GM19043 (cell line): Measurements from ENCODE around the gene CXXC5.

ENCODE experiments used
- ATAC-seq: cut with Tn5 transposase; IDR thresholded peaks from one replicate; pipeline ENCODE4 v1.9.1; 2021; ENCODE audit warnings: low read depth; ENCODE audit not compliant: unreplicated experiment

CXXC5 gene

DNA sequence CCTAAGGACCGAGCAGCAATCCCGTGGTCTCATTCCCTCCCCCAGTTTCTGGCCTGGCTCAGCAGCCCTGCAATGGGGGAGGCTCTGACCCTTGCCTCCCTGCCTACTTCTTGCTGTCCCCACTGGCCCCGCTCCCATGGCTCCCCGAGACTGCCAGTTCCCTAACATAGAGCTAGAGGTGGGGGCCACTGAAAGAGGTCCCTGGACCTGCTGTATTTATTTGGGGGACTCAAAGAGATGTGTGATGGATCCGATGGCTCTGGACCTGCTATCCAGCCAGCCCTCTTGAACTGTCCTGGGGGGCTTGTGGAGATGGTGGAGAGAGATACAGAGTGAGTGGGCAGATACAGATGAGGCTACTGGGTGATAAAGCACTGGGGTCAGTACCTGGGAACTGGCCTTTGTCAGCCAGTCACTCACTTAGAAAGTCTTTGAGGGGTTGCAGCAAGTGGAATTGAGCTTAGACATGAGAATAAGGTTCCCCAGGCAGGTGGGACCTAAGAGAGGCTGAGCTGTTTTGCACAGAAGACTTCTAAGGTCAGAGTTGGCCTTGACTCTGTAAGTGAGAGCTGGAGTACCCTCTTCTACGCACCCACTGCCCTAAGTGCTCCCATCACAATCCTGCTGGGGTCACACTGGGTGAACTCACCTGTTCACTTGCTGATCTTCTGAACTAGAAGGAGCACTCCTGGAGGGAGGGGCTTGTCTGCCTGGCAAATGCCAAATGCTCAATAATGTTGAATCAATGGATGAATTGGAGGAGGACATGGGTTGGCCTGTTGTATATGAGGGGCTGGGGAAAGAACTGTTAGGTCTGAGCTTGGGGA is 42.9 kb downstream of the CXXC5 start:
- no peak for ATAC-seq

DNA sequence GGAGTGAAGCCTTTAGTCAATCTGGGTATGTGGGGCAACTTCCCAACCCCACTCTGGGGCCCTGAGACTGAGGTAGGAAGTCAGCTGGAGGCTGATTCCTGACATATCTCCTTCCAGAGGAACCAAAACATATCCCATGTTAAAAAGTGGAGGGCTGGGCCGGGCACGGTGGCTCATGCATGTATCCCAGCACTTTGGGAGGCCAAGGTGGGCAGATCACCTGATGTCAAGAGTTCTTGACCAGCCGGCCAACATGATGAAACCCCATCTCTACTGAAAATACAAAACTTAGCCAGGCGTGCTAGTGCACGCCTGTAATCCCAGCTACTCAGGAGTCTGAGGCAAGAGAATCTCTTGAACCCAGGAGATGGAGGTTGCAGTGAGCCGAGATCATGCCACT is 44.0 kb downstream of the CXXC5 start:
- no peak for ATAC-seq

DNA sequence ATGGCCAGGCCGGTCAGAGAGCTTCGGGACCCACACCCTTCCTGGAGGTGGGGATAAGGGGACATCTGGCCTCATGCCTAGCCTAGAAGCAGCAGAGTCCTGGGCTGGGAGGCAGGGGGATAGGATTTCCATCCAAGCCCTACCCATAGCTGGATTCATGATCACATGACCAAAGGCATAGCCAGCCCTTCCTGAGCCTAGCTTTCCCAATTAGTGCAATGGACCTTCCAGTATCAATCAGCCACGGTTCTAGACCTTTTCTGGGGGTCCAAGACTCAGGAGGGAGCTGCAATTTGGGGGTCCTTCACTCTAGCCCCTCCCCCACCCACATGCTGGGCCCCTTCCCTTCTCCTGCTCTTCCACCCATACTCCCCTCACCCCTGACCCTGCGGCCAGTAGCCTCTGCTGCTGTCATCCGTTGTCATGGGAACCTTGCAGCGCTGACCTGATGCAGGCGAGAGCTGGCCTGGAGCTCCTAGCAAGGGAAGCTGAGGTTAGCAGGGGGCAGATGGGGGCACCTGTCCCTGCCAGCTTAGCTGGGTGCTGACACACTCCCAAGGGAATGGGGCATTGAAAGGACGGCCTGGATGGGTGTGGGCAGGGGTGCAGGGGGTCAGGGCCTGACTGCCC is 44.6 kb downstream of the CXXC5 start:
- no peak for ATAC-seq

DNA sequence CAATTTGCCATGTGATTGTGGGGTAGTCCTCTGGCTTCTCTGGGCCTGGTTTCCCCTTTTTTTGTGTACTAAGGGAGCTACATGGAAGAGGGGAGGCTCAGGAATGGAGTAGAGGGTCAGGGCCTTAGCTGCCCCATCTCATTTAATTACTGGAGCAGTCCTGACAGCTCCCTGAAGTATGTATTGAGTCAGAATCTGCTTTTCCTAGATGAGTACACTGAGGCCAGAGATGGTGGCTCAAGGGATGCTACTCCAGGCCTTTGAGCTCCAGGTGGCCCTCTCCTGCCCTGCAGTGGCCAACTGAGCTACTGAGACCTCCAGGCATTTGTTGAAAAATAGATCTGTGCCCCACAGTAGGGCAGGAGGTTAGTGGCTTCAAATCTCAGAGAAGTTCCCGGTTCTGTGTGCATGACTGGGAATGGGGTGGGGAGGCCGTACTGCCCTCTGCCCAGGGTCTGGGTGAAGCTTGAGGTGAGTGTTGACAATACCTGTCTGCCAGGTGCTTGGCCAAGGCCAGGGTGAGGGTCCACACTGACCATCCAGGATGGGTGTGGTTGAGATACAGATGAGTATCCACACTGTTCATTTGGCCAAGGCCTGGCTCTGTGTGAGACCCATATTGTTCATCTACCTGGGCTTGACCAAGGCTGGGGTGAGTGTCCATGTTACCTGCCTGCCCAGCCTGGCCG is 45.7 kb downstream of the CXXC5 start:
- no peak for ATAC-seq

DNA sequence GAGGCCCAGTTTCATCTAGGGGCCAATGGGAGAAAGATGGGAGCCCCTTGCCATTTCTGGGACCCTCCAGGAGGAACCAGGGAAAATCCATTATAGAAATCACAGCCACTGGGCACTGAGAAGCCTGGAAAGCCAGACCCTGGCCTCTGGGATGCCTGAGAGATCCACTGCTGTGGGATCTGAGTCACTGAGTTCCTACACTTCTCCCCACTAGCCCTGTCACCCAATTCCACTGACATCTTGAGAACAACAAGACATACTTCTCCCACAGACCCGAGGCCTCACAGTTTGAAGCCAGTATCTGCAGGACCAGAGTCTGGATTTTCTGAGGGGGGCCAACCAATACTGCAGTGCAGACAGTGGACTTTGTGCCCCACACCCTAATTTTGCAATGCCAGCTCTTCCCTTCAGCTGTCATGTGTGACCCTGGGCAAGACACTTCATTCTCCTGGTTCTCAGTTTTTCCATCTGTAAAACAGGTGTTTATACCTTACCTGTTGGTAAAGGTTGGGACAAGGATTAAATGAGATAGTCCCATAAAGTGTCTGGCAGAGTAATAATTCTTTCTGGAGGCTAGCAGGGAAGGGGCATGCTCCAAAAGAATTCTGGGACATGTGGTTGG is 46.5 kb downstream of the CXXC5 start:
- ATAC-seq = no peak

DNA sequence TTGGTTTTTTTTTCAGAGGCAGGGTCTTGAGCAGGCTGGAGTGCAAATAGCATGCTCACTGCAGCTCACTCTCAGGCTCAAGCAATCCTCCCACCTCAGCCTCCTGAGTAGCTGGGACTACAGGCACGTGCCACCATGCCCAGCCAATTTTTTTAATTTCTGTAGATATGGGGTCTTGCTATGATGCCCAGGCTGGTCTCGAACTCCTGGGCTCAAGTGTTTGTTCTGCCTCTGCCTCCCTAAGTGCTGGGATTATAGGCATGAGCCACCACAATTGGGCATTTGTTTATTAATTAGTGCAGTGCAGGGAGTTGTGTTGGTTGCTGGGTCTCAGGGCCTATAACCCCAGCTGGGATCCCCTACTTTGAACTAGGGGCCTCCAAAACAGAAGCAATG is 47.0 kb downstream of the CXXC5 start:
- ATAC-seq = no peak

DNA sequence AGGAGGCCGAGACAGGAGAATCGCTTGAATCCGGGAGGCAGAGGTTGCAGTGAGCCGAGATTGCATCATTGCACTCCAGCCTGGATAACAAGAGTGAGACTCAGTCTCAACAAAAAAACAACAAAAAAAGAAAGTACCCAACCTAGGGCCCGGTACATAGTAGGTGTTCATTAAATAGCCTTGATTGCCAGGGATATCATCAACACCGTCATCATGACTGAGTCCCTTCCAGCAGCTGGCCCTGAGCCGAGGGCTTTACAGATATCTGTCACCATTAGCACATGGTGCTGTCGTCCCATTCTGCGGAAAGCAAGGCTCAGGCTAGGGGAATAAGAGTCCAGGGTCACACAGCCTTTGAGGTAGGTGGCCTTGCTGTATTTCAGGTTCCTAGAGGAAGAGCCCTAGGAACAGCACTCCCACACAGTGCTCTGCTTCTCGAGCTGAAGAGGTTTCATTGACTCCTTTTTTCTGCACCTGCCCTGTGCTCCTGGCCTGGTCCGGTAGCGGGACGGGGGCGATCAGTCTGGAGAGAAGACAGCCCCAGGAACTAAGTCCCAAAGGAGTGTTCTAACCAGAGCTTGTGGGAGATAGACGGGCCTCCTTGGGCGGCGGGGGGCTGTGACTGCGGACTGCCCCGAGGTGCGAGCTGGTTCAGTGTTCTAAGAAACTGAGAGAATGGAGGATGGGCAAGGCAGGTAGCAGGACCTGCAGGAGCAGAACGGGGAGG is 48.2 kb downstream of the CXXC5 start:
- no peak for ATAC-seq

DNA sequence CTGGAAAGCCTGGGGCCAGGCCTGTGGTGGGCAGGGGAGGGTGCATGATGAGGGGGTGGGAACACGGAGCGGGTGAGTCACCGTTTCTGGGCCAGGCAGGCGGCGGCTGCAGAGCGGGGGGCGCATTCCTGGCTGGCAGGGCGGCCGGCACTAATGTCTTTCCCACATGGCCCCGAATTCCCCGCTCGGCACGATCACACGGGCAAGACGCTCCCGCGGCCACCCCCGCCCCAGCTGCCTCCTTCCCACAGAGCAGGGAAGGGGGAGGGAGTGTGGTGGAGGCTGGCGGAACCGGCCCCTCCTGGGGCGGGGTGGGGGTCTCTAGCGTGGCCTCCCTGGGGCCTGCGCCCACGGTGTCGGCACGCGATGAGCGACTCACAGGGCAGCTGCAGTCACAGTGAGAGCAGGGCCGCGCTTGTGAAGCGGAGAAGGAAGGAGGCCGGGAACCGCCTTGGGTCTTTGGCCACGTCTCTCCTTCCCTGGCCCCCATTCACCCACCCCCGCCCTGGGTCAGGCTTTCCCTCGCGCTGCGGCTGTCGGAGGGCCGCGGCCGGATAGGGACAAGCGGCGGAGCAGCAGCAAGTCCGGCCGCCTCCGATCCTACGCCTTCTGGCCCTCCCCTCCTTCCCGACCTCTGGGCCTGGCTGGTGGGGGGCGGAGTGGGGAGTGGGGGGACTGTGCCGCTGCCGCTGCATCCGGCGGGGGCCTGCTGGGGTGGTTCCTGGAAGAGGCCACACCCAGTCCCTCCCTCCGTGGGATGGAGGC is 48.9 kb downstream of the CXXC5 start:
- no peak for ATAC-seq

DNA sequence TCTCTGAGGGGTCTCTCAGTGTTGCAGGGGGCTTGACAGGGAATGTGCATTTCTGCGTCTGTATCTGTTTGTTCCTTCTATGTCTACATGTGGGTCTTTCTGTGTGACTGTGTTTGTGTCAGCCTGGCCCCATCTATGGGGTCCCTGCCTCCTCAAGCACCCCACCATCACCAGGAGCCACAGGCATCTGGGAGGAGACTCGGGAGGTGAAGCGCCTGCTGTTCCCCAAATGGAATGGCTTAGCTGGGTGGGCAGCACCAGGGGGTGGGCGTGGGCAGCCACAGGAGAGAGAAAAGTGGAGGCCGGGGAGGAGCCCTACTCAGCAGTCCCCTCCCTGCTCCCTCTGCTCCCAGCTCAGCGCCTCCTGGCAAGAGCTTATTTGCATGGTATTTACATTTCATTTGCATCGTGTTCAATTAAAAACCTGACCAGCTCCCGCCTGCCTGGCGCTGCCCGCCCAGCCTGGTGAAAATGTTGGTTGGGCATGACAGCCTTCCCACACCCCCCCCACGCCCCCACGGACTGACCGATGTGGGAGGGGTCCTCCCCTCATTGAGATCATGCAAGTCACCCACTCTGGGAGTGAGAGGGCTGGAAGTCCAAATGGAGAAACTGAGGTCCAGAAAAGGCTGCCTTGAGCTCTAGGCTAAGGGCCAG is 50.5 kb downstream of the CXXC5 start:
- ATAC-seq = no peak

DNA sequence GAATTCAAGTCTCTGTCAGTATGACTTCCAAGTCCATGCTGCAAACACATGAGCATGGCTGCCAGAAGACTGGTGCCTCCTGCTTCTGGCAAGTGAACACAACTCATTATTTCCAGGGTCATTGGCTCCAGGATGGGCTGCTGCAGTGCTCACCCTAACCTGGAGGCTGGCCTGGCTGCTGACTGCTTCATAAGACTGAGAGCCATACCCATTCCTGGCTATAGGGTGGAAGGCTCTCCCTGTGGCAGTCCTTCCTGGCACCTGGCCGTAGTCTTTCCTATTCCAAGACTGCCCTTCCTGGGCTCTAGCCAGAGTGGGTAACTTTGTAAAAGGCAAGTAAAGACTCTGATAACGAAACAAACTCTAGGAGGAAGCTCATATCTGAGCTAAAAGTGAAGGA is 51.2 kb downstream of the CXXC5 start:
- no peak for ATAC-seq

DNA sequence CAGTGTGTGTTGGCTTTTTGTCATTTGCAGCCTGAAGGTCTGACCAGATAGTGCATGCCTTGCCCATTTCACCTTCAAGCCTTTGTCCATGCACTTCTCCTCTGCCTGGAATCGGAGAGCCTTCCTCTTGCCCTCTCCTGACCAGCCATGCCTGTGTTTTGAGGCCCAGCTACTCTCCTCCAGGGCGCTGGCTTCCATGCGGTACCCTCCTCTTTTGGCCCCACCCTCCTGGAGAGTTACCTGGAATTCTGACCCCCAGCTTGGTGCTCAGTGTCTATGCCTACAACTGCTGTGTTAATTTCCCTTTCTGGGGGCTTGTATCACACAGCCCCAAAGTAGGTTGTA is 52.5 kb downstream of the CXXC5 start:
- ATAC-seq = no peak

DNA sequence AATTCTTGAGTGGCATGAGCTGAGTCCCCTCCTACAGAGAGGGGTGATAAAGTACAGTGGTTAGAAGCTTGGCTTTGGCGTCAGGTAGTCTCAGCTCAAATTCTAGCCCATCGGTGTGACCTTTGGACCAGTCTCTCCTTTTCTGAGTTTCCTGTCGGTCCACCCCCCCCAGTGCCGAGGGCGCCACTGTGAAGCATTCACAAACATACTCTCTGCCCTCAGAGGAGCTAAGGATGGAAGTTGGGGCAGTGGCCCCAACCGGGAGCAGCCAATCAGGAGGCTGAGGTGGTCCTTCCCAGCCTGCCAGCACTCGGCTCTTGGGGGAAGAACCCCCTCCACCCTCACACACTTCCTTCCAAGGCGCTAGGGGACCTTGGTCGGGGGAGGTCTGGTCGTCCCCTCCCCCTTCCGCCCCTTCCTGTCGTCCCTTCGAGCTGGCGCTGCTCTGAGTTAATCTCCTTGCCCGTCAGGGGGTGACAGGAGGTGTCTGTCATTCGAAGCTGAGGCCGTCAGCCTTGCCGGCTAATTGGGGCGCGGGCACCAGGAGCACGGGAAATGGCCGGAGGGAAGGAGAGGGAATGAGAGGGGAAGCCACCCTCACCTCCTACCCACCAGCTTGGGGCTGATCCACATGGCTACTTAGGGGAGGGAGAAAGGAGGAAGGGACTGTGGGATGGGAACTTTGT is 53.0 kb downstream of the CXXC5 start:
- ATAC-seq = no peak

DNA sequence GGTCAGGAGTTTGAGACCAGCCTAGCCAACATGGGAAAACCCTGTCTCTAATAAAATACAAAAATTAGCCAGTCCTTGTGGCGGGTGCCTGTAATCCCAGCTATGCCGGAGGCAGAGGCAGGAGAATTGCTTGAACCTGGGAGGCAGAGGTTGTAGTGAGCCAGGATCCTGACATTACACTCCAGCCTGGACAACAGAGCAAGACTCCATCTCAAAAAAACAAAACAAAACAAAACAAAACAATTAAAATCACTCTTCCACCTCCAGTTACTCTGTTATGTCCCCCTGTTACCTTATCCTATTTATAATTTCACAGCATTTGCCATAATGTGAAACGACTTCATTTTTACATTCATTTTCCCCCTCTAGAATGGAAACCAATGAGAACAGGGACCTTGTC is 54.4 kb downstream of the CXXC5 start:
- ATAC-seq = no peak

DNA sequence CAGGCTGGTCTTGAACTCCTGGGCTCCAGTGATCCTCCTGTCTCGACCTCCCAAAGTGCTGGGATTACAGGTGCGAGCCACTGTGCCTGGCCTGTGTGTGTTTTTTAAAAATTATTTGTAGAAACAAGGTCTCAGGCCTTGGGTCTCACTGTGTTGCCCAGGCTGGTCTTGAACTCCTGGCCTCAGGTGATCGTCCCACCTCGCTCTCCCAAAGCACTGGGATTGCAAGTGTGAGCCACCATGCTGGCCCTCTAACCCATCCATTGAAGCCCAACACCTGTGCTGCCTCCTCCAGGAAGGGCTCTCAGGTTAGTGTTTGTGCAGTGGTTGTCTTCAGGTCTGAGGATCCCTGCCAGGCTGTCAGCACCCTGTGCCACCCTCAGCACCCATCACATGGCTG is 56.6 kb downstream of the CXXC5 start:
- ATAC-seq = no peak

DNA sequence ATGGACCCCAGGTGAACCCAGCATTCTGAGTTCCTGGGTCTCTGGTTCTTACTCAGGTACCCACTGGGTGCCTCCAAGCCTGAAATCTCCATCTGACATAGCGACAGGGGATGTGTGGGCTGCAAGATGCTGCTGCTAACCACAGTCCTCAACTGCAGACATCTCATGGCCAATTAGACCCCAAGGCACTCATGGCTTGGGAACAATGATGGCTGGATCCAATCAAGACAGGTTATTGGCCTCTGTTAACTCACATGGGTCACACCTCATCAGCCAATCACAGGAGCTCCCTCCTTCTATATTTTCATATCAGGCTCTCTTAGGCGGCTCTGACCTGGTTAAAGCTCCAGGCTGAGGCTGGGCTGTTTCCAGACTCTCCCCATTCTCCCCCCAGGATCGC is 57.0 kb downstream of the CXXC5 start:
- ATAC-seq = no peak

DNA sequence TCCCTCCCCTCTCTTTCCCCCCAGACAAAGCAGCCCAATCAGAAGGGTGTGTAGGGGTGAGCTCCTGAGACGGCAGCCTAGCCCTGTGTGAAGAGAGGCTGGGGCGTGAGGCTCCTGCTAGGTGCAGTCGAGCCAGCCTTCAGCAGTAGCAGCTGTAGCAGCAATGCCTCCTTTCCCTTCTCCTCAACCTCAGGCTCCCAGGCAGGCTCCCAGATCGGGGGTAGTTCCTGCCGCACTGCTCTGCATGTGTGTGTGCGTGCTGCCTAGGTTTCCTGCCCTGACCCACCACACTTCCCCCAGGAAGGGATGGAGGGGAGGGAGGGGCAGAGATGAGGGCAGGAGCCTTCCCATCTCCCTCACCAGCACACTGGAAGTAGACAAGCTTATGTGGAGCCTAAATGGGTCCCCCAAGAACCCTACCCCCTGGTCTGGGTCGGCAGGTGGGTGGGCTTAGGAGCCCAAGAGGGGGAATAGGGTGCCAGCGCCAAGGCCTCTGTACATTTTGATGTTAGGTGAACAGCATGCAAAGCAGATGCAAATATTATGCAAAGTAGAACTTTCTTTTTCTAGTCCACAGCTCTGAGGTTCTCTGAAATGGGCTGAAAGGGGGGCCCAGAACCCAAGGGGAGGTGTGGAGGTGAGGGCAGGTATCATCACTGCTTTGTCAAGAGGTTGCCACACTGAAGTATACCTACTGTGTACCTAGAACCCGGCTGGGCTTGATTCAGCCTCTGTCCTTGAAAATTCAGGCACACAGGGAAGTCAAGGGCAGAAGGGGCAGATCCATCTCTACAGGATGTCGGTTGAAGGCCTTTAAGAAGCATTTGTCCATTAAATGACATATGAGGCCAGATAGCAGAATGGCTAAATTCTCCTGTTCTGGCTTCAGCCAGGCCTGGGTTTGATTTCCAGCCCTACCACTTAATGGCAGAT is 57.8 kb downstream of the CXXC5 start:
- ATAC-seq = no peak

DNA sequence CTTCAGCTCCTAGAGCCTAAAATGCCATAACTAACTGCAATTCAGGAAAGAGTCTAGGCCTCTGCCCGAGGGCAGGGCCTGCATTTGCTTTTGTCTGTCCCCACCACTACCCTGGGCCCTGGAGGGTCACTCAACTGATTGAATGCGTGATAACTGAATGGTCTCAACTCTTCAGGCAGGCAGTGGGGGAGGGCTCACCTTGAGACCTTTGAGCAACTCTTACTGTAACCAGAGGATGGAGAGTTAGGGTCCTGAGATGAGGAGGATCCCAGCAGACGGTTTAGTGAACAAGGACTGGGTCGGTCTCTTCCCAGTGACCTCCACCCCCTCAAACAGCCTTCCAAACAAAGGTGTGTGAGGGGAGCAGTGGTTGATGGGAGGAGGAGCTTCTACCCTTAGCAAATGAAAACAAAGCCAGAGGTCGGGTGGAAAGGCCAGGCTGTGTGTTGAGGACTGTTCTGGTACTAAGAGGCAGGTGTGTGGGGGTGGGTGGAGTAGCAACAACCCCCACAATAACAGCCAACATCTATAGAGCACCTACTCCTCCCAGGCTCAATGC is 59.4 kb downstream of the CXXC5 start:
- no peak for ATAC-seq

DNA sequence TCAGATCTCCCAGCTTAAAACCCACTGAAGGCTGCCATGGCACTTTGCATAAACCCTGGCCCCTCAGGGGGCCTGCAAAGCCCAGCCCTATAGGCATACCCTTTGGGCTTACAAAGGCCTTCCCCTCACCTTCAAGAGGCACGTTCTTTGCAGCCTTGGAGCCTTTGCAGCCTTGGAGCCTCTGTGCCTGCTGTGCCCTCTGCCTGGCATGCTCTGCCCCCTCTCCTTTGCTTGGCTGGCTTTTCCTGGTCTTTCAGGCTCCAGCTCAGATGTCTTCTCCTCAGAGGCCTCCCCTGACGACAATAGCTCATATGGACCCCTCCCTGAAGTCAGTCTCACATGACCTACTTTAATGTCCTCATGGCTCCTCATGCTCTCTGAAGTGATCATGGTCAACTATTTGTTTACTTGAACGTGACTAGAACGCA is 60.3 kb downstream of the CXXC5 start:
- ATAC-seq = no peak
